T-helper 1 cell treated with Interleukin-12 subunit alpha and Interleukin-12 subunit beta and Interleukin-4 antibody, amounts not matched to agents 30 ng/mL and 1 ng/mL, for 36 hours (primary cell): Measurements from ENCODE around the gene PTPN20. TPM values are rescaled to one million over a fixed set of nuclear protein-coding genes. Genes with fewer than 3 reads are reported as not detected.

ENCODE experiments used
- intact Hi-C: fragments of 100-400 bp; cut with micrococcal nuclease; formaldehyde crosslinking; loops from one replicate; pipeline ENCODE4 v1.15.1; 2024
- total RNA-seq: library from RNA; stranded (reverse); gene quantifications from 2 replicates; pipeline ENCODE4 v1.2.3, GENCODE V29; 2022

The PTPN20 gene
- total RNA-seq, 1 donor from 2014 or later: 0.20 TPM

- intact Hi-C loops: loop anchor here (1.0 kb wide), 3 partner anchors 24 to 292 kb away; no protein-coding TSS in a partner anchor
These were observed 136.6 kb downstream of the PTPN20 start for GRCh38 chr10:47047577-47048525.

GRCh38 chr10:47048526-47048905, 137.3 kb downstream of the PTPN20 start:
- intact Hi-C loops: no loop called here

DNA sequence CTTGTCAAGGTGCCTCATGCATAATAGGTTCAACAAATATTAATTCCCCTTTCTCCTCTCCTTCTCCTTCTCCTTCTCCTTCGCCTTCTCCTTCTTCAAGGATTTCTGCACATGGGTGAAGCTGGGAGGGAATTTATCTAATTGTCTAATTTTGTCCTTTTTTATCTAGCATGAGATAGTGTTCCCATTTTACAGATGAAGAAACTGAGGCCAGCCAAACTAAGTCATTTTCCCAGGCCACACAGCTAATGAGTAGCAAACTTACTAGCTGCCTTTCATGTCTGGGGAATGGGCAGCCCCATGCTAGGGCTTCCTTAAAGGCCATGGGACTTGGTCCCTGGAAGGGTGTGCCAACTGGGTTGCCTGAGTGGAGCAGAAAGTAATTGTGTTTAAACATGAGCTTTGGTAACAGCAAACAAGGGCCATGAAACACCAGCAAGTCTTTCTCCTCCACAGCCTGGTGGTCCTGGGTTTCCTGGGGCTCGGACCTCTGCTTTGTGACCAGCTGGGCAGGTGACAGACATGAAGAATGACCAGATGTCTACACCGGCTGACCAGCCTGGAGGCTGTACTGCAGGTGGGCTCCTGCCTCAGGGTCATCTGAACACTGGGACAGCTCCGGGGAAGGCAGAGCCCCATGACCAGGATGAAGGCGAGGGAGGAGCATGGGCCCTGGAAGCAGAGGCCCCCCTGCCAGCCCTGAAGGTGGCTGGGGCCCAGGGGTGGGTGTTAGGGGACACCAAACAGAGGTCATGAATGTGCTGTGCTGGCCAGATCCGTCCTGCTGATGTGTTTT, 138.0 kb downstream of the PTPN20 start:
- intact Hi-C loops: no loop called here

- intact Hi-C loops: no loop called here
These were observed 138.7 kb downstream of the PTPN20 start for GRCh38 chr10:47049906-47050305.

DNA sequence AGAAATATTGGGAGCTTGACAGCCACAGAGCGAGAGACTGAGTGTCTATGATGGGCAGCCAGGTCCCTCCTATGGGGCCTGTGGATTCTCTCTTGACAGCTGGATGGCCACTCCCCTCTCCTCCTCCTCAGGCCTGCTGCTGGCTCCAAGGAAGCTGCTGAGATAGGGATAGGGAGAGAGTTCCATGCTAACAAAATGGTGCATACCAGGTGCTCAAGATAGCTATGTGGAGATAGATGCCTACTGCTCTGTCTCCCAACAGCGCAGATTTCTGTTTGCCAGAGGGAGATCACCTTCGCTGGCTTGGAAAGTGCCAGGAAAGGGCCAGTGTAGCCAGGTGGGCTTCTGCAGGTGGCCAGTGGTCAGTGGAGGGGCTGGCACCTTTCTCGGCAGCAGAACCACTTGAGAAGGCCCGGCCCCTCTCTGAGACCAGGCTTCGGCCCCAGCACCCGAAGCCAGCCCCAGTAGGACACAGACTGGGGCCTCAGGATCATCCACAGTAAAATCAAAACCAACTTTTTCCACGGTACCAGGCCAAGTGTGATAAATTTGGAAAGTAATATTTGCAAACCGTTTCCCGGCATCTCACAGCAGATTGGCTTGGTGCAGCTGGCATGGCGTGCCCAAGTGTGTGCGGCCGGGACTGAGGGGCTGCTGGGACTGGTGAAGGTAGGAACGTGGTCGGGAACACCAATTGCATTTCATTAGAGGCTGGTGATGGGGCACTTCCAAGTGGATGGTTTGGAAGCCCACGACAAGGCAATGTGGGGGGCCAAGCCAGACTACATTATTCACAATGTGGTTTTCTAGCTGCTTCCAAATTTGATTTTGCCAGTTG, 139.6 kb downstream of the PTPN20 start:
- intact Hi-C loops: no loop called here

- intact Hi-C loops: no loop called here
These were observed 140.6 kb downstream of the PTPN20 start for GRCh38 chr10:47051741-47052238.
